ENCODE data around the gene ENTPD2.

Gene ENTPD2

GRCh38 chr9:137016436-137016835, 37.4 kb downstream of the ENTPD2 start:
- in situ Hi-C loops (cut with MboI; ENCODE audit: low sequenced_read_pairs, unreplicated experiment) = no loop called here
- TF ChIP-seq, protein P1, sequence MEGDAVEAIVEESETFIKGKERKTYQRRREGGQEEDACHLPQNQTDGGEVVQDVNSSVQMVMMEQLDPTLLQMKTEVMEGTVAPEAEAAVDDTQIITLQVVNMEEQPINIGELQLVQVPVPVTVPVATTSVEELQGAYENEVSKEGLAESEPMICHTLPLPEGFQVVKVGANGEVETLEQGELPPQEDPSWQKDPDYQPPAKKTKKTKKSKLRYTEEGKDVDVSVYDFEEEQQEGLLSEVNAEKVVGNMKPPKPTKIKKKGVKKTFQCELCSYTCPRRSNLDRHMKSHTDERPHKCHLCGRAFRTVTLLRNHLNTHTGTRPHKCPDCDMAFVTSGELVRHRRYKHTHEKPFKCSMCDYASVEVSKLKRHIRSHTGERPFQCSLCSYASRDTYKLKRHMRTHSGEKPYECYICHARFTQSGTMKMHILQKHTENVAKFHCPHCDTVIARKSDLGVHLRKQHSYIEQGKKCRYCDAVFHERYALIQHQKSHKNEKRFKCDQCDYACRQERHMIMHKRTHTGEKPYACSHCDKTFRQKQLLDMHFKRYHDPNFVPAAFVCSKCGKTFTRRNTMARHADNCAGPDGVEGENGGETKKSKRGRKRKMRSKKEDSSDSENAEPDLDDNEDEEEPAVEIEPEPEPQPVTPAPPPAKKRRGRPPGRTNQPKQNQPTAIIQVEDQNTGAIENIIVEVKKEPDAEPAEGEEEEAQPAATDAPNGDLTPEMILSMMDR (IDR thresholded peaks at IDR 0.05; ENCODE audit: borderline replicate concordance, control extremely low read depth, extremely low read depth, insufficient read depth, missing control alignments) = no peak
- no peak for DNase-seq (ENCODE audit: low spot score)

- no peak for DNase-seq (ENCODE audit: low spot score)
- TF ChIP-seq, protein P1 (IDR thresholded peaks at IDR 0.05; ENCODE audit: borderline replicate concordance, control extremely low read depth, extremely low read depth, insufficient read depth, missing control alignments) = no peak
- in situ Hi-C loops (cut with MboI; ENCODE audit: low sequenced_read_pairs, unreplicated experiment) = no loop called here
These were observed 37.9 kb downstream of the ENTPD2 start for GRCh38 chr9:137015976-137016375.

GRCh38 chr9:137015540-137015930, 38.3 kb downstream of the ENTPD2 start:
- no peak for DNase-seq (ENCODE audit: low spot score)
- TF ChIP-seq, protein P1 (IDR thresholded peaks at IDR 0.05; ENCODE audit: borderline replicate concordance, control extremely low read depth, extremely low read depth, insufficient read depth, missing control alignments) = no peak
- in situ Hi-C loops (cut with MboI; ENCODE audit: low sequenced_read_pairs, unreplicated experiment) = no loop called here

DNA sequence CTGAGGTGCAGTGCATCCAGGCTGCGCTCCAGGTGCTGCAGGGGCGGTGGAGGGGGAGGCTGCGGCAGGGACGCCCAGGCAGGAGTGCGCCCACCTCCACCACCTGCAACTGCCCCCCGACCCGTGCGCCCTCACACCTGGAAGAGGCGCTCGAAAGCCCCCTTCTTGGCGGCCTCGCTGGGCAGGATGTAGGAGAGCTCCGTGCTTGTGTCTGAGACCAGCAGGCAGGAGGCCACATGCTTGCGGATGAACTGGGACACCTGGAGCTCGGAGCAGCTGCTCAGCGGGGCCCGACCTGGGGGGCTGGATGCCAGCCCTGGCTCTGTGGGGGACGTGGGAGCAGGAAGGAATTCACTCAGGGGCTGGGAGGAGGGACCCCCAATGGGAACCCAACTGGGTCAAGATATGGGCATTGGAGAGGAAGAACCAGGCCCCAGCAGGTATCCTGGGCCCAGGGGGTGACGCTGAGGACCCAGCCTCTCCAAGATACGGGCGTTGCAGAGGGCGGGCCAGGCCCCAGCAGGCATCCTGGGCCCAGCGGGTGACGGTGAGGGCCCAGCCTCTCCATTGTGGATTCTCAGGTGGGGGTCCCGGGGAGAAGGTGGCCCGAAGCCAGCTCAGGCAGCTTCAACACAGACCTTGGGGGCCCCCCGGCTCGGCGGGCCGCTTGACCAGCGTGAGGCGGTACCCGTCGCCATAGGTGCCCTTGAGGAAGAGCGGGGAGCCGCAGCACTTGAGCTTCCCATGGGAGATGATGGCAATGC, 38.9 kb downstream of the ENTPD2 start:
- in situ Hi-C loops (cut with MboI; ENCODE audit: low sequenced_read_pairs, unreplicated experiment) = no loop called here

DNA sequence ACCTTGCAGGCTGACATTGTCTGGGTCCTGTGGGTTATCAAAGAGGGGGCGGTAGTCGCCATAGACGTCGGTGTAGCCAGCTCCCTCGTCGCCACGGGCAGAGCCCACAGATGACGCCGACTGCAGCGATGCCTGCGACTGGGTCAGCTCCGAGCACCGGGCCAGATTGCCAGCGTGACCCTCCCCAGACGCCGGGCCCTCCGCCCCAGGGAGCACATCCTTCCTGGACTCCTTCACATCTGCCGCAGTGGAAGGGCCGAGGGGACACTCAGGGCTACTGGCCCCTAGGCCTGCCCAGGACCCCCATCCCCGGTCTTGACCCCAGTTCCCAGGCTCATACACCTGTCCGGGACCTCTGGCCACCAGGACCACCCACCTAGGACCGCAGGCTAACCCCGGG, 39.7 kb downstream of the ENTPD2 start:
- in situ Hi-C loops (cut with MboI; ENCODE audit: low sequenced_read_pairs, unreplicated experiment) = no loop called here
- DNase-seq (ENCODE audit: low spot score) = no peak

More for the DNA sequence above, 38.9 kb downstream of the ENTPD2 start:
- TF ChIP-seq, protein P1 (IDR thresholded peaks at IDR 0.05; ENCODE audit: borderline replicate concordance, control extremely low read depth, extremely low read depth, insufficient read depth, missing control alignments) = no peak
- DNase-seq (ENCODE audit: low spot score) = no peak

DNA sequence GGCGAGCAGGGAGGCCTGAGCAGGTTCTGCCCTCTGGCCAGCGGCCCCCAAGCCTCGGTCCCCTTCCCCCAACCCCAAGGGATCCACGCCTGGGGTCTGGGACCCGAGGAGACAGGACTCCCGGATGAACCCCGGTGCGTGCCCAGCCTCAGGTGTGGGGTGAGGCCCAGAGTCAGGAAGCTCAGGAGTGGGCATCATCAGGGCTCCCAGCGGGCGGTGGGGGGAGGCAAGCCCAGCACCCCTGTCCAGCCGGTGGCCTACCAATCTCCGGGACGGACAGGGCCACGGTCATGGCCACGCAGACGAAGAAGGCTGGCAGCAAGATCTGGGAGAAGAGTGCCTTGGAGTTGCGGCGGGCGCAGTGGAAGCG, 40.3 kb downstream of the ENTPD2 start:
- TF ChIP-seq, protein P1 (IDR thresholded peaks at IDR 0.05; ENCODE audit: borderline replicate concordance, control extremely low read depth, extremely low read depth, insufficient read depth, missing control alignments) = no peak
- in situ Hi-C loops (cut with MboI; ENCODE audit: low sequenced_read_pairs, unreplicated experiment) = no loop called here
- no peak for DNase-seq (ENCODE audit: low spot score)

More for the DNA sequence above, 39.7 kb downstream of the ENTPD2 start:
- TF ChIP-seq, protein P1 (IDR thresholded peaks at IDR 0.05; ENCODE audit: borderline replicate concordance, control extremely low read depth, extremely low read depth, insufficient read depth, missing control alignments) = no peak

Data from GM13976 (cell line).